Colonic mucosa (tissue), 4 donors: ENCODE results near the gene ZNF319. TPM values are rescaled to one million over a fixed set of nuclear protein-coding genes. Genes with fewer than 3 reads are reported as not detected.

Experiments
- DNase-seq: peaks from one replicate; pipeline ENCODE4 v3.0.0-alpha.2; 2020
- H3K27ac ChIP-seq: fragments of 200-600 bp; one replicate; pipeline ENCODE4 v1.8.0; 2021
- H3K27me3 ChIP-seq: fragments of 200-600 bp; one replicate; pipeline ENCODE4 v1.8.0; 2021
- H3K36me3 ChIP-seq: fragments of 200-600 bp; one replicate; pipeline ENCODE4 v1.8.0; 2021
- H3K4me1 ChIP-seq: fragments of 200-600 bp; one replicate; pipeline ENCODE4 v1.8.0; 2021; ENCODE audit warnings: mild to moderate bottlenecking
- H3K4me3 ChIP-seq: fragments of 200-600 bp; one replicate; pipeline ENCODE4 v1.8.0; 2021
- H3K9ac ChIP-seq, 2 donors: one replicate each; pipeline ENCODE4 v1.7.0; 2013; ENCODE audit warnings: control low read depth in 2 of 2, low read depth in 2 of 2, low read length in 2 of 2
- H3K9me3 ChIP-seq: fragments of 200-600 bp; one replicate; pipeline ENCODE4 v1.8.0; 2021
- CTCF ChIP-seq: fragments of 200-600 bp; IDR thresholded peaks from one replicate; pipeline ENCODE4 v1.8.0; 2022; ENCODE audit warnings: antibody characterized with exemption, mild to moderate bottlenecking
- intact Hi-C: fragments of 100-400 bp; cut with DNase I; formaldehyde crosslinking; loops from one replicate; pipeline ENCODE4 v1.14.1; 2022
- total RNA-seq, 2 donors: library from RNA; stranded (reverse); fragmentation: NEBNext Ultra II Directional in 1 of 2; extraction: Animal tissue kit (Norgen Biotek cat#: 25700) in 1 of 2; gene quantifications; one replicate each; pipeline ENCODE4 v1.2.1, GENCODE V29; 2021
- donor health status: healthy.
- donor health status: DM: no; HTN: no; CAD: no.
- donor health status: DM: no; HTN: no; CAD: no.

The ZNF319 gene
- total RNA-seq, 2 donors from 2014 or later: 3.5 to 5.3 TPM

- no peaks in the 10 kb centered on the region for H3K4me1 ChIP-seq
- no peak overlapping the region for H3K27ac ChIP-seq
- TF ChIP-seq CTCF: no peak
- no peaks in the 10 kb centered on the region for H3K27me3 ChIP-seq
- H3K36me3 ChIP-seq: no peaks in the 10 kb centered on the region
- no peaks in the 10 kb centered on the region for H3K9me3 ChIP-seq
- no peak for DNase-seq
- no peak overlapping the region for H3K4me3 ChIP-seq
- no peak overlapping the region for H3K9ac ChIP-seq
- intact Hi-C loops: no loop called here
Observed at GRCh38 chr16:57966204-57966771, 34.2 kb downstream of the ZNF319 start.

GRCh38 chr16:57964157-57964700 is 36.2 kb downstream of the ZNF319 start:
- Histone ChIP-seq H3K27ac (no peak overlapping the region), H3K9me3 (no peaks in the 10 kb centered on the region), H3K4me1 (no peaks in the 10 kb centered on the region), H3K9ac (no peak overlapping the region), H3K36me3 (no peaks in the 10 kb centered on the region), H3K27me3 (no peaks in the 10 kb centered on the region), H3K4me3 (no peak overlapping the region)
- TF ChIP-seq CTCF: no peak
- DNase-seq: no peak
- intact Hi-C loops: no loop called here

- Histone ChIP-seq H3K4me3 (no peak overlapping the region), H3K36me3 (no peaks in the 10 kb centered on the region), H3K9me3 (no peaks in the 10 kb centered on the region), H3K9ac (no peak overlapping the region), H3K4me1 (no peaks in the 10 kb centered on the region), H3K27me3 (no peaks in the 10 kb centered on the region), H3K27ac (no peak overlapping the region)
- intact Hi-C loops: no loop called here
- TF ChIP-seq CTCF: no peak
- DNase-seq: no peak
Observed at GRCh38 chr16:57962756-57963155, 37.7 kb downstream of the ZNF319 start.

- H3K27ac ChIP-seq: no peak overlapping the region
- no peak overlapping the region for H3K4me3 ChIP-seq
- intact Hi-C loops: no loop called here
- no peaks in the 10 kb centered on the region for H3K9me3 ChIP-seq
- no peaks in the 10 kb centered on the region for H3K27me3 ChIP-seq
- no peaks in the 10 kb centered on the region for H3K36me3 ChIP-seq
- no peak overlapping the region for H3K9ac ChIP-seq
- no peak for TF ChIP-seq CTCF
- DNase-seq: no peak
- H3K4me1 ChIP-seq: no peaks in the 10 kb centered on the region
Observed at GRCh38 chr16:57962046-57962445, 38.4 kb downstream of the ZNF319 start.

GRCh38 chr16:57961538-57961937 is 38.9 kb downstream of the ZNF319 start:
- H3K9me3 ChIP-seq: no peaks in the 10 kb centered on the region
- no peak overlapping the region for H3K27ac ChIP-seq
- no peak overlapping the region for H3K4me3 ChIP-seq
- H3K27me3 ChIP-seq: no peaks in the 10 kb centered on the region
- H3K9ac ChIP-seq: no peak overlapping the region
- DNase-seq: no peak
- no peaks in the 10 kb centered on the region for H3K36me3 ChIP-seq
- TF ChIP-seq CTCF: no peak
- intact Hi-C loops: no loop called here
- H3K4me1 ChIP-seq: no peaks in the 10 kb centered on the region
